LNCAP (cell line): ENCODE data around the gene NRF1.

Experiments used
- TF ChIP-seq, protein P1 (sequence below): fragments of 450-650 bp; IDR thresholded peaks from 2 replicates; pipeline ENCODE4 v1.5.1; 2017; ENCODE audit warnings: mild to moderate bottlenecking

The NRF1 gene

DNA sequence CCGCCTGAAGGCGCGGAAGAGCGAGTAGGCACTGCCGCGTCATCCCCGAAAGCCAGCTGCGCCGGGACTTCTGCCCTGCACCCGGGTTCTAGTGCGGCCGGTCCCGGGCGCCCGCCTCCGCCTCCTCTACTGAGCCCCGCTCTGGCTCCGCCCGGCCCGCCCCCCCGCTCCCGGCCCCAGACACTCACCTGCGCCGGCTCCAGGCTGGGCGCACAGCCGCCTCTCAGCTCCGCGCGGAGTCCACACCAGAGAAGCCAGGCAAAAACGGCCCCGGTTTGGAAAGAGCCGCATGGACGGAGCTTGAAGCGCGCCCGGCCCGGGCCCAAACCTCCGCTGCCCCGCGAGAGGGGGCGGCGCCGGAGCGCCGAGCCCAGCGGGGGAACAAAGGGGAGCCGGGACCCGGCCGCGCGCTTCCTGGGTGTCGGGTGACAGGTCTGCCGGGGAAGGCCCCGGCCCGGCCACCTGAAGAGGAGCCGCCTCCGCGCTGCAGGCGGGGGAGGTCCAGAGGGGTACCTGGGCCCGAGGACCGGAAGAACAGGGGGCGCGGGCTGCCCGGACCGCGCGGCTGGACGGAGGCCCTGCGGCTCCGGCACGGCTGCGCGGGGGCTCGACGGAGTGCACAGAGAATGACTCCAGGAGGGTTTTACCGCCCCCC lies 168.2 kb downstream of the NRF1 start:
- TF ChIP-seq, protein P1, sequence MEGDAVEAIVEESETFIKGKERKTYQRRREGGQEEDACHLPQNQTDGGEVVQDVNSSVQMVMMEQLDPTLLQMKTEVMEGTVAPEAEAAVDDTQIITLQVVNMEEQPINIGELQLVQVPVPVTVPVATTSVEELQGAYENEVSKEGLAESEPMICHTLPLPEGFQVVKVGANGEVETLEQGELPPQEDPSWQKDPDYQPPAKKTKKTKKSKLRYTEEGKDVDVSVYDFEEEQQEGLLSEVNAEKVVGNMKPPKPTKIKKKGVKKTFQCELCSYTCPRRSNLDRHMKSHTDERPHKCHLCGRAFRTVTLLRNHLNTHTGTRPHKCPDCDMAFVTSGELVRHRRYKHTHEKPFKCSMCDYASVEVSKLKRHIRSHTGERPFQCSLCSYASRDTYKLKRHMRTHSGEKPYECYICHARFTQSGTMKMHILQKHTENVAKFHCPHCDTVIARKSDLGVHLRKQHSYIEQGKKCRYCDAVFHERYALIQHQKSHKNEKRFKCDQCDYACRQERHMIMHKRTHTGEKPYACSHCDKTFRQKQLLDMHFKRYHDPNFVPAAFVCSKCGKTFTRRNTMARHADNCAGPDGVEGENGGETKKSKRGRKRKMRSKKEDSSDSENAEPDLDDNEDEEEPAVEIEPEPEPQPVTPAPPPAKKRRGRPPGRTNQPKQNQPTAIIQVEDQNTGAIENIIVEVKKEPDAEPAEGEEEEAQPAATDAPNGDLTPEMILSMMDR: no peak

DNA sequence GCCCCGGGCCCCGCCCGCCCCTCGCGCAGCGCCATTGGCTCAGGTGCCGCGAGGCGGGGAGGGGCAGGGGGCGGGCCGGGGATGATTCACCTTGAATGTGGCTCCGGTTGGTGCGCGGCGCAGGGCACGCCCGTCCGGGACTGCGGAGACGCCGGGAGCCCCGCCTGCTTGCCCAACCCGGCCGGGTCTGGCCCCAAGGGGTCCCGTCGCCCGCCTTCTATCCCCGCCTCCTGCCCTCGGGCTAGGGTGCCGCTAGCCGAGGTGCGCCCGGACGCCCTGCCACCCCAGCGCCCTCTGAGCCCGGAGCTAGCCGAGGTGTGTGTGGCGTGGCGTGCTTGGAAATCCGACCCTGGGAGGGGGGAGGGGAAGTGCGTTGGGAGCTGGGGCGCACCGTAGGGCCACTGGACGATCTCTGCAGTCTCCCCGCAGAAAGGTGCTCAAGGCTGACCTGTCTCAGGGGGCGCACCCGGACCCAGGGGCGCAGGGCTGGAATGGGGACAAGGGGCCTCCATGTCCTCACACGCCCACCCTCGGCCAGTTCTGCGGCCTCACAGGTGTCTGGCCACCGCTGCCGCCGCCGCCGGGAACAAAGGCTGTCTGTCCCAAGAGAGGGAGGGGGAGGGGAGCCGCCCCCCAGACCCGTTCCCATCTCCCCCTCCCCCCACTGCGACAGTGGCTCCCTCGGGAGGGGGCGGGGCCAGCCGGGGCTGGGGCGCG lies 168.9 kb downstream of the NRF1 start:
- TF ChIP-seq, protein P1: no peak

DNA sequence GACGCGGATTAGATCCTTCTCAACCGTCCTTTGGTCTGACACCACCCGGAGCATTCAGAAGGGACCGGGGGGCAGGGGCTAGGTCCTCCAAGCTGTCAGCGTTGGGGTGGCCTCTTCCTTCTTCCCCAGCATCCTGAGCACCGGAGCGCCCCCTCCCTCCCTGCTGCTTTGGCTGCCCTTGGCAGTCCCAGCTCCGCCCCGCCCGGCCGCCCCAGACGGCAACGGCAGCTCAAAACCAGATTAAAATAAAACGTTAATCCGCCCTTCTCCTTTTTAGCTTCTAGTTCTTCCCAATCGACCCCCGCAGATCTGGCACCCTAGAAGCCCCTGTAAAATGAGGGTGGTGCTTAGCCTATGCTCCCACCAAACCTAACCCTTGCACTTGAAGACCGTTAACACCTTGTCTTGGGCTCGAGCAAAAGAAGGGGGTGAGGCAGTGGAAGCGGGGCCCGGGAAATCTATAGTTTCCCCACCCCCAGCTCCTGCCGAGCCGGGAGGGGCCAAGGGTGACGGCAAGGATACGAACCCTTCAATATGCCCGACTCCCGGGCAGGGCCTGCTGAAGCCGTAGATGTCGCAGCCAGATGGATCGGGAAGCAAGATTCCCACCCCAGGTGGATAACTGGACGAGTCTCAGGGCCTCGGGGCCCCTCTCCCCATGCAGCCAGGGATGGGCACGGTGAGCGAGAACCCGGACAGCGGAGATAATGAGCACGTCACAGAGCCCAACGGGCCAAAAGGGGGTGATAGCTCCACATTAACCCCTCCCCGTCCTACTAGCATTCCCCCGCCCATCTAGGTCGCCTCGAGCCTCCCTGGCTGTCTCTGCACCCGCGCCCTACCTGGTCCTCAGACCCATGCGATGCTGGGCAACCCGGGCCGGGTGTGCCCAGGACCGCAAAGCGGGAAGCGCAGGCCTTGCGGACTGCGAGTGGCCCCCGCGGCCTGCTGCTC lies 169.7 kb downstream of the NRF1 start:
- TF ChIP-seq, protein P1: peak; percentile 12; the same call in 1 of the 2 replicates

DNA sequence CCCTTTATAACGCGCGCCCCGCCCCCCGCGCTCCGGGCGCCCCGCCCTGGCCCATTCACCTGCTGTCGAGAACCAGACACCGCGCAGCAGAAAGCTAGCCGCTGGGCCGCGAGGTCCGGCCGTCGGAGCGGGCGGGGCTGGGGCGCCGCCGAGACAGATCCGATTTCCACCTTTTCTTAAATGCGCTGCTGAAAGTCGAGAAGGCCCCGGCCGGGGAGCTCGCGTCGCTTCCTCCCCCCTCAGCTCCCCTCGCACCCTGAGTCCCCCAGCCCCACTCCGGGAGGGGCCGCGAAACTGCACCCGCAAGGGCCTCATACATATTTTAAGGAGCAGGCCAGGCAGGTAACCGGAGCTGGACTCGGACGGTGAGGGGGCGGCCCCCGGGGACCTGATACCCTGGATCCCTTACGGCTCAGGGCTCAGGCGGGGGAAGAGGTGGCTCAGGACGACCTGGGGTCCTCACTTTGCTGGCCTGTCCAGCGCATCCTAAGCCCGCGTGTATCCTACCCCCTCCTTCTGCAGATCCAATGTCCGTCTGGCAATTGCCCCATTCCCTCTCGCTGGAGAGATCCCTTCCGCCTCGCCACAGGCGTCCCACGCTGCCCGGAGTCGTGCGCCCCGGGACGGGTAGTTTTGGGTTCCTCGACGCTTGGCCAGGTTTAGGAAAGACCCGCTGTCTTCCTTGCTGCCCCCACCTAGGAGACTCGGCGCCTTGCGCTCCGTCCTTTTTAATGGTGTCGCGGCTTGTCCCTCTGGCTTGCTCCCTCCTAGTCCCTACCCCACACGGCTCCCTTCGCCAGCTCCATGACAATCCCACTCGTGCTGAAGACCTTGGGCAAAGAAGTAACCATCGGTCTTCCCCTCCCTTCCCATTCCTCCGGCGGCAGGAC lies 170.7 kb downstream of the NRF1 start:
- TF ChIP-seq, protein P1: no peak

DNA sequence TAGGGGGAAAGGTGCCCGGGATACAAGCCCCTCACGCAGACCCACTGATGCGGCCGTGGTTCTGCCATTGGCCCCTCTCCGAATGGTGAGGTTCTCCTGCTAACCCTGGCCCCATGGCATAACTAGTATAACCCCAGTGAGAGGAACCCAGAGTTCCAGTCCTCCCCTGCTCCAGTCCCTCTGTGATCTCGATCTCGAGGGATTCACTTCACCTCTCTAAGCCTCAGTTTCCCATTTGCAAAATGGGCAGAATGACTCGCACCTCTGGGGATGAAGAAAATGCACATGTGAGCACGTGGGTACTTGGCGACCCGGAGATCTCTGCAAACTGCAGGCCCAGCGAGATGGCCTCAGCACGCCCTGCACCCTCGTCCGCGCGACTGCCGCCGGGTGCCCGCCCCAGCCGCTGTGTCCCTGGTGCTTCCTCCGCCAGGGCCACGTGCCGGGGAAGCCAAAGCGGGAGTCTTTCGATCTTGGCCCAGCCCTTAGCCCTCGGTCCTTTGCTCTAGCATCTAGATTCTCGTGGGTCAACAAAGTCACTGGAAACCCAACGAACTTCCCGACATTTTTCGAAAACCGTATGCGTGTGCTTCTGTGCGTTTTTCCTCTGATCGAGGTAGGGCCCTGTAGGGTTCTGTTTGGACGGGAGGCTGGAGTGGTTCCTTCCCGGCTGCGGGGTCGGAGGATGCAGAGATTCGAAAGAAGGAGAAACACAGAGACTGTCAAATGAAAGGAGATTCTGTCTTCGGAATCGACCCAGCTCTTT lies 171.5 kb downstream of the NRF1 start:
- TF ChIP-seq, protein P1: no peak

DNA sequence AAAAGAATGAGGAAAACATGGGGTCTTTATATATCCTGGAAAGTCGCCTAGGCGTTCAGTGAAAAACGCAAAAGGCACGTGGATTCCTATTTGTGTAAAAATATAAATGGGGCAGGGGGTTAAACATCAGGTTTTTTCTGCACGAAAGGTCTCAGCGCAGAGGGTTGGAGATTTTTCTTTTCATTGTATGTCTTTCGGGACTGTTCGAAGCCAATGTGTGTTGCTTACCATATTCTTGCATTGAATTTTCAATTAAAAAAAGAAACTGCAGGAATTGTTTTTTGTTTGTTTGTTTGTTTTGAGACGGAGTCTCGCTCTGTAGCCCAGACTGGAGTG lies 172.0 kb downstream of the NRF1 start:
- TF ChIP-seq, protein P1: no peak
